Measurements from ENCODE around the gene CD300A.
"Not testable (repeated sequence)": the region's sequence is repeated elsewhere in the genome, so short reads cannot be mapped to it uniquely, and the experiment has no call there.

CD300A gene

GRCh38 chr17:74518413-74518981, 52.1 kb downstream of the CD300A start:
- not testable (repeated sequence) for DNase-seq (ENCODE audit: low read depth in 2 of 2)

DNA sequence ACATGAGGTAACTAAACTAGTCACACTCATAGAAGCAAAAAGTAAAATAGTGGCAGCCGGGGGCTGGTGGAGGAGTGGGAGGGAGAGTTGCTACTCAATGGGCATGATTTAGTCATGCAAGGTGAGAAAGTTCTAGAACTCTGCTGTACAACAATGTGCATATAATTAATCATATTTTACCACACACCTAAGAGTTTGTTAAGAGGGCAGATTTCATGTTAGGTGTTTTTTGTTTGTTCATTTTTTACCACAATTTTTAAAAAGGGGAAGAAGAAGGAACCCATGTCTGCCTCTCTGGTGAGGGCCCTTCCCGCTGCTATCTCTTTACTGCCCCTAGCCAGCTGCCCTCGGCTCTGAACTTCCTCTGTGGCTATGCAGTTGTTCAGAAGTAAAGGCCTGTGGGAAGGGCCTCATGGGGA, 53.6 kb downstream of the CD300A start:
- no peak for DNase-seq (ENCODE audit: low read depth in 2 of 2)

DNA sequence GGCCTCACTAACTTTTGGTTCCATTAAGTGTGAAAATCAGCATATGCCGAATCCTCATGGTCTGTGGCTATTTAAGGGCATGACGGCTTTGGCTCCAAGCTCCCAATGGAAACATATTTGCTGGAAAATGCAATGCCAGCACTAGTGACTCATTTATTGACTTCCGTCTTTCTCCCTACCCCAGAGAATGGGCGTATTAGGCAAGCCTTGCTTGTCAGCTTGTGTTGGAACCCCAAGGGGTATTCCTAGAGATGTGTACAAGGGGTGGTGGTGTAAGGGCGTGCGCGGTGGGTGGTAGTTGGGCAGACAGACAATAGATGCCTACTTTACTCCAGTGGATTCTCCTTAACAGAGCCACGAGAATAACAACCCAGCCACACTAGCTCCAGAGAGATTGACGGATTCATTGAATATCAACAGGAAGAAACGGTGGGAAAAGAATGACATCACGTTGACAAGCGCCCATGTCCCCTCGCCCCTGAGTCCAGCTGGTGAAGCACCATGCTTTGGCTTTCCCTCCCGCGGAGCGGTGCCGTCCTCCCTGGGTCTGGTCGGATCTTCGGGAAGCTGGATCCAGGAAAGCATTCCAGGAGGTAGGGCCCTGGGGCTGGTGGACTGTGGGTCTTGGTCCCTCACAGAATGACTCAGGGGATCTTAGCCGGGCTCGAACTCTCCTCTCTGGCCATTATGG, 54.5 kb downstream of the CD300A start:
- no peak for DNase-seq (ENCODE audit: low read depth in 2 of 2)

- DNase-seq (ENCODE audit: low read depth in 2 of 2), result no peak
Measured at GRCh38 chr17:74521701-74522201, 55.3 kb downstream of the CD300A start.

GRCh38 chr17:74522381-74523105, 56.1 kb downstream of the CD300A start:
- DNase-seq (ENCODE audit: low read depth in 2 of 2), result no peak

GRCh38 chr17:74523308-74523707, 56.9 kb downstream of the CD300A start:
- DNase-seq (ENCODE audit: low read depth in 2 of 2), result no peak

DNA sequence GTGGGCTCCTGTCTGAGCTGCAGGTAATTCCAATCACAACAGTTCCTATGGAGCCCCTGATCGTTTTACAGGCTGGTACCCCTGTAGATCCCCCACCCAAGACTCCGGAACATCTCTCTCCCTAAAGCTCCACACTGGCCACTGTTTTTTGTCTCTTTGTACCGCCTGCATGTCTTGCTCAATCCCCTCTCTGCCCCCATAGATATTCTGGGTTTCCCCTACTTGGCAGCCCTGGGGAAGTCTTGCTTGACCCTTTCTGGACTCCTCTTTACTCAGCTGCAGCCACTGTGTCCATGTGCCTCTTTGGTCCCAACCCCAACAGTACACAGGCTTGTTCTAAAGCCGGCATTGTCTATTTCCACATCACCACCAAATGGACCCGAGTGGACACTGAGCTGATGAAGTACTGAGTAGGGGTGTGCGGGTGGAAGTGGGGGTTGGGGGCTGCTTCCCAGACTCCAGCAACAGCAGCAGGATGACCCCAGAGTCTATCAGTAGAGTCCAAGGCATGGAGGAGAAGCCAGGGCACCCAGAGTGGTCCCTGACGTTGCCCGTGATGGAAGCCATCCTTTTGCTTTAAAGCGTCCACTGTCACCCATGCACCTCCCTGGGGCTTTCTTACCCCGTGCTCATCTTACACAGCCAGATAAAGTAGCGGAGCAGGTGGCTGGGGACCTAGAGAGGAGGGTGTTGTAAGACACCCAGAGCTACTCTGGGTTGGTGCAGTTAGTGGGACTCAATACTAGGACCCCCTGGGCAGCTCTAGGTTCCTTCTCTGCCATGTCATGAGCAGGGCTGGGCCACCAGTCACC, 58.4 kb downstream of the CD300A start:
- DNase-seq (ENCODE audit: low read depth in 2 of 2), result no peak

GRCh38 chr17:74525465-74525725, 59.0 kb downstream of the CD300A start:
- no peak for DNase-seq (ENCODE audit: low read depth in 2 of 2)

- no peak for DNase-seq (ENCODE audit: low read depth in 2 of 2)
Measured at GRCh38 chr17:74525781-74526288, 59.4 kb downstream of the CD300A start.

- DNase-seq (ENCODE audit: low read depth in 2 of 2), result no peak
Measured at GRCh38 chr17:74526681-74527080, 60.2 kb downstream of the CD300A start.

- no peak for DNase-seq (ENCODE audit: low read depth in 2 of 2)
Measured at GRCh38 chr17:74527081-74527480, 60.6 kb downstream of the CD300A start.

- no peak for DNase-seq (ENCODE audit: low read depth in 2 of 2)
Measured at GRCh38 chr17:74527756-74528155, 61.3 kb downstream of the CD300A start.

DNA sequence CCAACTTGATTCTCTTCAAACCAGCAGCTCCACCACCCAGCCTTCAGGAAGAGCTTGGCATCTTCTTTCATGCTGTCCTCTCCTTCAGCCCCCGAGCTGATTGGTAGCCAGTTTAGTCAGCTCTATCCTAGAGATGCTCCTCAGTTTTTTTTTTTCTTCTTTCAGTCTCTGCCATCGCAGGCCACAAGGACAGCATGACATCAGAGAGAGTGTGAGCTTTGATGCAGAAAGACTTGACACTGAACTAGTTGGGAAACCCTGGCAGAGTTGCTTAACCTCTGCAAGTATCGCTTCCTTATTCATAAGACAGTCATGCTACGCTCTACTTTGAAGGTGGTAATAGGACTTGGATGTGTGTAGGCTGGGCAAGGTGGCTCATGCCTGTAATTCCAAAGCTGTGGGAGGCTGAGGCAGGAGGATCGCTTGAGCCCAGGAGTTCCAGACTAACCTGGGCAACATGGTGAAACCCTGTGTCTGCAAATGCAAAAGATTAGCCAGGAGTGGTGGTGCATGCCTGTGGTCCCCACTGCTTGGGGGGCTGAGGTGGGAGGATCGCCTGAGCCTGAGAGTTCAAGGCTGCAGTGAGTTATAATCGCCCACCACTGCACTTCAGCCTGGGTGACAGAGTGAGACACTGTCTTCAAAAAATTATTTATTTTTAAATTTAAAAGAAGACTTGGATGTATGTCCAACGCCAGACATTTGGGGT, 62.2 kb downstream of the CD300A start:
- DNase-seq (ENCODE audit: low read depth in 2 of 2), result no peak

DNA sequence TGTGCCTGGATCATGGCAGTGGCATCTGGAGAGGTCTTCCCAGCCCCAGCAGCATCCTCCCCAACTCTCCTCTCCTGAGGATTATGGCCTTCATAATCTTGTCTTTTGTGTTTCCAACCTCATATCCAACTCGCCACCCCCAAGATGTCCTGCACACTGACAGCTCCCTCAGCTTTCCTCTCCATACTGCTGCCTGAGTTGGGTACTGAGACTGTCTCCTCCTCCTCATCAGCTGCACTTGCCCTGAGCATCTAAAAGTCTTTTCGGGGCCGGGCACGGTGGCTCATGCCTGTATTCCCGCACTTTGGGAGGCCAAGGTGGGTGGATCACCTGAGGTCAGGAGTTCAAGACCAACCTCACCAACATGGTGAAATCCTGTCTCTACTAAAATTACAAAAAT, 62.8 kb downstream of the CD300A start:
- DNase-seq (ENCODE audit: low read depth in 2 of 2), result no peak

GRCh38 chr17:74530831-74531150, 64.4 kb downstream of the CD300A start:
- DNase-seq (ENCODE audit: low read depth in 2 of 2), result no peak

- DNase-seq (ENCODE audit: low read depth in 2 of 2), result no peak
Measured at GRCh38 chr17:74531231-74531761, 64.9 kb downstream of the CD300A start, which contains the start of gene CD300LB. Gene CD300LB, minus strand, starts transcription at chr17:74531475. Its CDS starts 125 bp downstream, at chr17:74531350.

GRCh38 chr17:74532115-74532514, 65.7 kb downstream of the CD300A start:
- no peak for DNase-seq (ENCODE audit: low read depth in 2 of 2)
